PC-3 (cell line): ENCODE data around the gene PPL. TPM values are rescaled to one million over a fixed set of nuclear protein-coding genes. Genes with fewer than 3 reads are reported as not detected.

Source experiments
- ATAC-seq: fragments of 200-7000 bp; cut with Tn5 transposase; 2 replicates; pipeline ENCODE4 v1.9.1; 2020; ENCODE audit warnings: mild to moderate bottlenecking, moderate library complexity
- BruUV-seq: library from RNA; stranded (reverse); fragments of 400-500 nt; replicated peaks from 2 replicates; lab custom pipeline; 2021; lab: Mats Ljungman, UMichigan
- CTCF ChIA-PET: fragments of 300-600 bp; sonication (Branson Sonifier 250); formaldehyde crosslinking; loops from one replicate; lab custom pipeline; 2022; ENCODE audit warnings: antibody characterized with exemption; lab: Charles Lee
- POLR2A ChIA-PET: fragments of 300-600 bp; sonication (Branson Sonifier 250); formaldehyde crosslinking; loops from one replicate; lab custom pipeline; 2022; ENCODE audit warnings: antibody characterized with exemption; ENCODE audit not compliant: unreplicated experiment; lab: Charles Lee
- DNase-seq: peaks from one replicate; pipeline ENCODE4 v3.0.0-alpha.2; 2015
- H2AFZ ChIP-seq: fragments of 300-600 bp; sonication (generic); 2 replicates; pipeline ENCODE4 v1.6.0; 2016; ENCODE audit warnings: antibody characterized with exemption, low read length
- H3F3A ChIP-seq: fragments of 300-600 bp; sonication (generic); one replicate; pipeline ENCODE4 v1.6.0; 2017; ENCODE audit warnings: antibody characterized with exemption, low read length, control low read depth, mild to moderate bottlenecking; ENCODE audit not compliant: unreplicated experiment
- H3K27ac ChIP-seq: fragments of 300-600 bp; sonication (generic); 2 replicates; pipeline ENCODE4 v1.5.1; 2016; ENCODE audit warnings: mild to moderate bottlenecking, low read length
- H3K27me3 ChIP-seq: fragments of 300-600 bp; sonication (generic); 2 replicates; pipeline ENCODE4 v1.6.1; 2016; ENCODE audit warnings: low read length, mixed read lengths
- H3K36me3 ChIP-seq: fragments of 300-600 bp; sonication (generic); 2 replicates; pipeline ENCODE4 v1.6.1; 2016; ENCODE audit warnings: low read depth, mixed run types, low read length, mixed read lengths
- H3K4me1 ChIP-seq: fragments of 300-600 bp; sonication (generic); 2 replicates; pipeline ENCODE4 v1.5.1; 2016; ENCODE audit warnings: low read length; ENCODE audit not compliant: insufficient read depth
- H3K4me2 ChIP-seq: fragments of 300-600 bp; sonication (generic); 2 replicates; pipeline ENCODE4 v1.6.0; 2016; ENCODE audit warnings: low read length
- H3K4me3 ChIP-seq: fragments of 300-600 bp; sonication (generic); 2 replicates; pipeline ENCODE4 v1.5.1; 2016; ENCODE audit warnings: mild to moderate bottlenecking, low read length, mixed read lengths
- H3K79me2 ChIP-seq: fragments of 300-600 bp; sonication (generic); 2 replicates; pipeline ENCODE4 v1.6.1; 2017; ENCODE audit warnings: low read length, mixed read lengths
- H3K9ac ChIP-seq: fragments of 300-600 bp; sonication (generic); 2 replicates; pipeline ENCODE4 v1.6.0; 2016; ENCODE audit warnings: mild to moderate bottlenecking, low read length
- H3K9me2 ChIP-seq: fragments of 300-600 bp; sonication (generic); replicated peaks from 2 replicates; pipeline ENCODE4 v1.6.1; 2016; ENCODE audit warnings: mixed run types, low read length, mixed read lengths
- H3K9me3 ChIP-seq: fragments of 300-600 bp; sonication (generic); 2 replicates; pipeline ENCODE4 v1.6.1; 2016; ENCODE audit warnings: low read length, mixed read lengths
- H4K20me1 ChIP-seq: fragments of 300-600 bp; sonication (generic); 2 replicates; pipeline ENCODE4 v1.6.1; 2016; ENCODE audit warnings: low read length, mixed read lengths
- CTCF ChIP-seq: fragments of 300-600 bp; sonication (generic); conservative IDR thresholded peaks from 2 replicates; pipeline ENCODE4 v1.5.1; 2017; ENCODE audit warnings: antibody characterized with exemption, low read depth, mild to moderate bottlenecking, low read length
- EZH2 ChIP-seq: fragments of 300-600 bp; sonication (generic); IDR thresholded peaks from one replicate; pipeline ENCODE4 v1.6.1; 2017; ENCODE audit warnings: antibody characterized with exemption, mild to moderate bottlenecking, low read length; ENCODE audit not compliant: unreplicated experiment
- EZH2phosphoT487 ChIP-seq: fragments of 300-600 bp; sonication (generic); IDR thresholded peaks from 2 replicates; pipeline ENCODE4 v1.6.1; 2018; ENCODE audit warnings: mild to moderate bottlenecking, antibody characterized with exemption, low read length, borderline replicate concordance
- intact Hi-C: fragments of 100-400 bp; cut with micrococcal nuclease; formaldehyde crosslinking; loops from 2 replicates; pipeline ENCODE4 v1.9.0; 2023
- total RNA-seq: library from RNA; depleted of rRNA; stranded (reverse); fragments of >200 nt; gene quantifications from 2 replicates; pipeline ENCODE4 v1.2.3, GENCODE V29; 2014

The PPL gene
- total RNA-seq, 1 experiment from 2014 or later = 18.8 TPM

- Histone ChIP-seq H3K4me1 (peaks cover 23% of the 10 kb centered on the region), H3K9me3 (no peaks in the 10 kb centered on the region), H3K9me2 (no peaks in the 10 kb centered on the region), H3F3A (no peaks in the 10 kb centered on the region), H3K79me2 (no peaks in the 10 kb centered on the region), H3K9ac (no peak overlapping the region), H3K27me3 (no peaks in the 10 kb centered on the region), H3K27ac (no peak overlapping the region), H2AFZ (no peak overlapping the region), H4K20me1 (no peaks in the 10 kb centered on the region), H3K4me2 (no peak overlapping the region), H3K4me3 (no peak overlapping the region), H3K36me3 (peaks cover 26% of the 10 kb centered on the region)
- no TSS peak for BruUV-seq
- CTCF ChIA-PET = interaction anchor here (0.5 kb wide), 1 partner anchor 9 kb away, joined by 8 read pairs; no protein-coding TSS in a partner anchor
- POLR2A ChIA-PET = no interaction called here
- TF ChIP-seq EZH2 (no peak), CTCF (no peak)
- ATAC-seq (no peak), DNase-seq (no peak)
- intact Hi-C loops = no loop called here
These were observed 51.7 kb downstream of the PPL start for GRCh38 chr16:4884972-4885874.

DNA sequence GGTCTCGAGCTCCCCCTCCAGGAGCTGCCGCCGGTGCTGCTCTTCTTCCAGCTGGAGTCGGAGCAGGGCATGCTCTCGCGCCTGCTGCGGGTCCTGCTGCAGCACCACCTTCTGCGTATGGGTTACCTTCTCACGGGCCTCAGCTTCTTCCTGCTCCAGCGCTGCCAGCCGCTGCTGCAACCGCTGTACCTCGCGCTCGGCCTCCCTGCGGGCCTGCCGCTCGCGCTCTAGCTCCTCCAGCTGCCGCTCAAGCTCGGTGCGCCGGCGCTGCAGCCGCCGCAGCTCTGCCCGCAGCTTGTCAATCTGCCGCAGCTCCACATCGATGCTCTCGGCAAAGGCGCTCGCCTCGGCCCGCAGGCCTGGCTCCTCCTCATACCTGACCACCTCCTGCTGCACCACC, 52.7 kb downstream of the PPL start:
- Histone ChIP-seq H3K9ac (no peak overlapping the region), H3K27ac (no peak overlapping the region), H3K4me1 (peaks cover 25% of the 10 kb centered on the region), H4K20me1 (no peaks in the 10 kb centered on the region), H3K4me3 (no peak overlapping the region), H3K79me2 (no peaks in the 10 kb centered on the region), H3K4me2 (no peak overlapping the region), H3K27me3 (no peaks in the 10 kb centered on the region), H3K9me3 (no peaks in the 10 kb centered on the region), H2AFZ (no peak overlapping the region), H3K36me3 (peaks cover 31% of the 10 kb centered on the region), H3F3A (no peaks in the 10 kb centered on the region), H3K9me2 (no peaks in the 10 kb centered on the region)
- intact Hi-C loops = no loop called here
- ChIA-PET POLR2A (no interaction called here), CTCF (interaction anchor here (0.6 kb wide), 1 partner anchor 18 kb away, joined by 3 read pairs; no protein-coding TSS in a partner anchor)
- ATAC-seq = no peak
- no peak for DNase-seq
- no TSS peak for BruUV-seq
- TF ChIP-seq CTCF (no peak), EZH2phosphoT487 (no peak), EZH2 (no peak)

GRCh38 chr16:4883501-4883900, 53.4 kb downstream of the PPL start:
- ATAC-seq (no peak), DNase-seq (no peak)
- Histone ChIP-seq H3K4me2 (no peak overlapping the region), H3K4me3 (no peak overlapping the region), H4K20me1 (no peaks in the 10 kb centered on the region), H3K79me2 (no peaks in the 10 kb centered on the region), H2AFZ (no peak overlapping the region), H3K36me3 (peaks cover 31% of the 10 kb centered on the region), H3K27me3 (no peaks in the 10 kb centered on the region), H3F3A (no peaks in the 10 kb centered on the region), H3K4me1 (peaks cover 32% of the 10 kb centered on the region), H3K9me3 (no peaks in the 10 kb centered on the region), H3K9me2 (no peaks in the 10 kb centered on the region), H3K9ac (no peak overlapping the region), H3K27ac (no peak overlapping the region)
- BruUV-seq = no TSS peak
- intact Hi-C loops = loop anchor here (2.0 kb wide), 1 partner anchor 73 kb away; no protein-coding TSS in a partner anchor
- ChIA-PET POLR2A (no interaction called here), CTCF (no interaction called here)
- TF ChIP-seq EZH2 = no peak
- no peak for TF ChIP-seq CTCF
